SK-N-SH treated with all-trans-retinoic acid at 6 μM for 48 hours (cell line): ENCODE results near the gene GAMT.

ENCODE experiments used
- ATAC-seq: fragments of 200-7000 bp; cut with Tn5 transposase; 3 replicates; pipeline ENCODE4 v1.9.1; 2020; ENCODE audit warnings: mild to moderate bottlenecking, moderate library complexity
- ARNTL ChIP-seq: fragments of 450-650 bp; formaldehyde crosslinking; IDR thresholded peaks from 2 replicates; pipeline ENCODE4 v1.5.0; 2020; ENCODE audit warnings: low read depth, mild to moderate bottlenecking, moderate library complexity, borderline replicate concordance
- BACH2 ChIP-seq: fragments of 250-450 bp; sonication (Bioruptor Pico); IDR thresholded peaks from 2 replicates; pipeline ENCODE4 v1.9.0; 2021; ENCODE audit warnings: mild to moderate bottlenecking, borderline replicate concordance
- CSDC2 ChIP-seq: fragments of 250-450 bp; sonication (Bioruptor Pico); IDR thresholded peaks from 2 replicates; pipeline ENCODE4 v1.5.0; 2020; ENCODE audit warnings: mild to moderate bottlenecking, moderate library complexity
- ESRRG ChIP-seq: fragments of 250-450 bp; sonication (Bioruptor Pico); IDR thresholded peaks from 2 replicates; pipeline ENCODE4 v1.6.1; 2021; ENCODE audit warnings: mild to moderate bottlenecking
- ISL1 ChIP-seq: fragments of 250-450 bp; sonication (Bioruptor Pico); IDR thresholded peaks from 2 replicates; pipeline ENCODE4 v2.1.2; 2022; ENCODE audit warnings: mild to moderate bottlenecking, moderate library complexity
- OSR1 ChIP-seq: fragments of 250-450 bp; sonication (Bioruptor Pico); IDR thresholded peaks from 2 replicates; pipeline ENCODE4 v1.8.0; 2022; ENCODE audit warnings: moderate library complexity, mild to moderate bottlenecking, inconsistent platforms
- RARB ChIP-seq: fragments of 250-450 bp; sonication (Bioruptor Pico); IDR thresholded peaks from 2 replicates; pipeline ENCODE4 v1.8.0; 2021; ENCODE audit warnings: mild to moderate bottlenecking, moderate library complexity
- SNAI2 ChIP-seq: fragments of 250-450 bp; sonication (Bioruptor Pico); IDR thresholded peaks from 2 replicates; pipeline ENCODE4 v1.5.0; 2020; ENCODE audit warnings: mild to moderate bottlenecking, moderate library complexity
- TOX ChIP-seq: fragments of 250-450 bp; sonication (Bioruptor Pico); IDR thresholded peaks from 2 replicates; pipeline ENCODE4 v1.8.0; 2021; ENCODE audit warnings: mild to moderate bottlenecking, moderate library complexity, borderline replicate concordance
- ZC3H10 ChIP-seq: fragments of 250-450 bp; sonication (Bioruptor Pico); IDR thresholded peaks from 2 replicates; pipeline ENCODE4 v1.5.1; 2021; ENCODE audit warnings: mild to moderate bottlenecking, moderate library complexity
- ZFP3 ChIP-seq: fragments of 250-450 bp; sonication (Bioruptor Pico); IDR thresholded peaks from 2 replicates; pipeline ENCODE4 v1.5.0; 2020; ENCODE audit warnings: mild to moderate bottlenecking, moderate library complexity
- ZFP30 ChIP-seq: fragments of 450-650 bp; formaldehyde crosslinking; IDR thresholded peaks from 2 replicates; pipeline ENCODE4 v1.5.0; 2022; ENCODE audit warnings: mild to moderate bottlenecking, moderate library complexity
- ZNF565 ChIP-seq: fragments of 450-650 bp; formaldehyde crosslinking; conservative IDR thresholded peaks from 2 replicates; pipeline ENCODE4 v1.5.0; 2020; ENCODE audit warnings: low read depth, mild to moderate bottlenecking, moderate library complexity
- ZNF70 ChIP-seq: fragments of 450-650 bp; formaldehyde crosslinking; IDR thresholded peaks from 2 replicates; pipeline ENCODE4 v1.5.0; 2020; ENCODE audit warnings: mild to moderate bottlenecking, moderate library complexity
- ZNF8 ChIP-seq: fragments of 450-650 bp; formaldehyde crosslinking; IDR thresholded peaks from 2 replicates; pipeline ENCODE4 v1.5.0; 2020; ENCODE audit warnings: mild to moderate bottlenecking, moderate library complexity
- TF ChIP-seq, protein P1 (sequence below): fragments of 250-450 bp; sonication (Bioruptor Pico); IDR thresholded peaks from 2 replicates; pipeline ENCODE4 v1.8.0; 2021; ENCODE audit warnings: low read depth, mild to moderate bottlenecking, moderate library complexity, borderline replicate concordance
- TF ChIP-seq, protein P2 (sequence below): fragments of 250-450 bp; sonication (Bioruptor Pico); IDR thresholded peaks from 2 replicates; pipeline ENCODE4 v1.5.1; 2021; ENCODE audit warnings: mild to moderate bottlenecking, moderate library complexity
- TF ChIP-seq, protein P3 (sequence below): fragments of 250-450 bp; sonication (Bioruptor Pico); IDR thresholded peaks from 2 replicates; pipeline ENCODE4 v1.5.1; 2020; ENCODE audit warnings: low read depth, mild to moderate bottlenecking, moderate library complexity
- TF ChIP-seq, protein P4 (sequence below): fragments of 250-450 bp; sonication (Bioruptor Pico); IDR thresholded peaks from 2 replicates; pipeline ENCODE4 v1.5.0; 2020; ENCODE audit warnings: mild to moderate bottlenecking, moderate library complexity

Gene GAMT

GRCh38 chr19:1350867-1351266 is 50.5 kb downstream of the GAMT start:
- no peak for ATAC-seq
- TF ChIP-seq ZFP30 (CRISPR knock-in tag) = no peak
- TF ChIP-seq, protein P1, sequence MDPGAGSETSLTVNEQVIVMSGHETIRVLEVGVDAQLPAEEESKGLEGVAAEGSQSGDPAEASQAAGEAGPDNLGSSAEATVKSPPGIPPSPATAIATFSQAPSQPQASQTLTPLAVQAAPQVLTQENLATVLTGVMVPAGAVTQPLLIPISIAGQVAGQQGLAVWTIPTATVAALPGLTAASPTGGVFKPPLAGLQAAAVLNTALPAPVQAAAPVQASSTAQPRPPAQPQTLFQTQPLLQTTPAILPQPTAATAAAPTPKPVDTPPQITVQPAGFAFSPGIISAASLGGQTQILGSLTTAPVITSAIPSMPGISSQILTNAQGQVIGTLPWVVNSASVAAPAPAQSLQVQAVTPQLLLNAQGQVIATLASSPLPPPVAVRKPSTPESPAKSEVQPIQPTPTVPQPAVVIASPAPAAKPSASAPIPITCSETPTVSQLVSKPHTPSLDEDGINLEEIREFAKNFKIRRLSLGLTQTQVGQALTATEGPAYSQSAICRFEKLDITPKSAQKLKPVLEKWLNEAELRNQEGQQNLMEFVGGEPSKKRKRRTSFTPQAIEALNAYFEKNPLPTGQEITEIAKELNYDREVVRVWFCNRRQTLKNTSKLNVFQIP (CRISPR knock-in tag) = no peak
- no peak for TF ChIP-seq ZNF8 (CRISPR knock-in tag)
- no peak for TF ChIP-seq TOX
- TF ChIP-seq, protein P2, sequence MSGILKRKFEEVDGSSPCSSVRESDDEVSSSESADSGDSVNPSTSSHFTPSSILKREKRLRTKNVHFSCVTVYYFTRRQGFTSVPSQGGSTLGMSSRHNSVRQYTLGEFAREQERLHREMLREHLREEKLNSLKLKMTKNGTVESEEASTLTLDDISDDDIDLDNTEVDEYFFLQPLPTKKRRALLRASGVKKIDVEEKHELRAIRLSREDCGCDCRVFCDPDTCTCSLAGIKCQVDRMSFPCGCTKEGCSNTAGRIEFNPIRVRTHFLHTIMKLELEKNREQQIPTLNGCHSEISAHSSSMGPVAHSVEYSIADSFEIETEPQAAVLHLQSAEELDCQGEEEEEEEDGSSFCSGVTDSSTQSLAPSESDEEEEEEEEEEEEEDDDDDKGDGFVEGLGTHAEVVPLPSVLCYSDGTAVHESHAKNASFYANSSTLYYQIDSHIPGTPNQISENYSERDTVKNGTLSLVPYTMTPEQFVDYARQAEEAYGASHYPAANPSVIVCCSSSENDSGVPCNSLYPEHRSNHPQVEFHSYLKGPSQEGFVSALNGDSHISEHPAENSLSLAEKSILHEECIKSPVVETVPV = no peak
- TF ChIP-seq OSR1 (CRISPR knock-in tag) = no peak
- TF ChIP-seq, protein P3, sequence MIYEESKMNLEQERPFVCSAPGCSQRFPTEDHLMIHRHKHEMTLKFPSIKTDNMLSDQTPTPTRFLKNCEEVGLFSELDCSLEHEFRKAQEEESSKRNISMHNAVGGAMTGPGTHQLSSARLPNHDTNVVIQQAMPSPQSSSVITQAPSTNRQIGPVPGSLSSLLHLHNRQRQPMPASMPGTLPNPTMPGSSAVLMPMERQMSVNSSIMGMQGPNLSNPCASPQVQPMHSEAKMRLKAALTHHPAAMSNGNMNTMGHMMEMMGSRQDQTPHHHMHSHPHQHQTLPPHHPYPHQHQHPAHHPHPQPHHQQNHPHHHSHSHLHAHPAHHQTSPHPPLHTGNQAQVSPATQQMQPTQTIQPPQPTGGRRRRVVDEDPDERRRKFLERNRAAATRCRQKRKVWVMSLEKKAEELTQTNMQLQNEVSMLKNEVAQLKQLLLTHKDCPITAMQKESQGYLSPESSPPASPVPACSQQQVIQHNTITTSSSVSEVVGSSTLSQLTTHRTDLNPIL (CRISPR knock-in tag) = no peak
- no peak for TF ChIP-seq SNAI2 (CRISPR knock-in tag)
- no peak for TF ChIP-seq ZNF70 (CRISPR knock-in tag)
- TF ChIP-seq, protein P4, sequence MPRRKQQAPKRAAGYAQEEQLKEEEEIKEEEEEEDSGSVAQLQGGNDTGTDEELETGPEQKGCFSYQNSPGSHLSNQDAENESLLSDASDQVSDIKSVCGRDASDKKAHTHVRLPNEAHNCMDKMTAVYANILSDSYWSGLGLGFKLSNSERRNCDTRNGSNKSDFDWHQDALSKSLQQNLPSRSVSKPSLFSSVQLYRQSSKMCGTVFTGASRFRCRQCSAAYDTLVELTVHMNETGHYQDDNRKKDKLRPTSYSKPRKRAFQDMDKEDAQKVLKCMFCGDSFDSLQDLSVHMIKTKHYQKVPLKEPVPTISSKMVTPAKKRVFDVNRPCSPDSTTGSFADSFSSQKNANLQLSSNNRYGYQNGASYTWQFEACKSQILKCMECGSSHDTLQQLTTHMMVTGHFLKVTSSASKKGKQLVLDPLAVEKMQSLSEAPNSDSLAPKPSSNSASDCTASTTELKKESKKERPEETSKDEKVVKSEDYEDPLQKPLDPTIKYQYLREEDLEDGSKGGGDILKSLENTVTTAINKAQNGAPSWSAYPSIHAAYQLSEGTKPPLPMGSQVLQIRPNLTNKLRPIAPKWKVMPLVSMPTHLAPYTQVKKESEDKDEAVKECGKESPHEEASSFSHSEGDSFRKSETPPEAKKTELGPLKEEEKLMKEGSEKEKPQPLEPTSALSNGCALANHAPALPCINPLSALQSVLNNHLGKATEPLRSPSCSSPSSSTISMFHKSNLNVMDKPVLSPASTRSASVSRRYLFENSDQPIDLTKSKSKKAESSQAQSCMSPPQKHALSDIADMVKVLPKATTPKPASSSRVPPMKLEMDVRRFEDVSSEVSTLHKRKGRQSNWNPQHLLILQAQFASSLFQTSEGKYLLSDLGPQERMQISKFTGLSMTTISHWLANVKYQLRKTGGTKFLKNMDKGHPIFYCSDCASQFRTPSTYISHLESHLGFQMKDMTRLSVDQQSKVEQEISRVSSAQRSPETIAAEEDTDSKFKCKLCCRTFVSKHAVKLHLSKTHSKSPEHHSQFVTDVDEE (CRISPR knock-in tag) = no peak
- no peak for TF ChIP-seq ESRRG (CRISPR knock-in tag)
- TF ChIP-seq BACH2 (CRISPR knock-in tag) = no peak
- TF ChIP-seq ARNTL (CRISPR knock-in tag) = no peak
- no peak for TF ChIP-seq ISL1 (CRISPR knock-in tag)
- TF ChIP-seq ZNF565 (CRISPR knock-in tag) = no peak

DNA sequence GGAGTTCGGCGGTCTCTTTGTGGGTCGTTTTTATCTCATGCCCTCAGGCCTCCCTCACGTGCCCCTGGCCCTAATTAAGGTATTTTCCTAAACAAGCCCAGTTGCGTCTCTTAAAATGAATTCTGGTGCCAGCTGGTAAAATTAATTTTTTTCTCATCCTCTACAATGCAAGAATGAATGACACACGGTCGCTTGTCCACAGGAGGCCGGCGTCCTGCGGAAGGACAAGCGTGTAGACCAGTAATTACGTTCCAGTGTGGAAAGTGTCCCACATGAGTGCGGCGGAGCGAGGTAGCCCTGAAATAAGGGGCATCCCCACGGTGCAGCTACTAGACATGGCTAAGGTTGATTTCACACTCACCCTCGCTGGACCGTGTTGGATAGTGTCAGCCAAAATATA is 52.1 kb downstream of the GAMT start:
- TF ChIP-seq ZC3H10 (no peak), BACH2 (CRISPR knock-in tag) (no peak), CSDC2 (no peak), ZFP3 (no peak), ZFP30 (CRISPR knock-in tag) (no peak), RARB (CRISPR knock-in tag) (no peak), ESRRG (CRISPR knock-in tag) (no peak)
- TF ChIP-seq, protein P3 (CRISPR knock-in tag) = no peak
- TF ChIP-seq, protein P2 = no peak
- no peak for ATAC-seq
